NCI-H510A (cell line): ENCODE results near the gene KIF13A.
"Not testable (repeated sequence)": the region's sequence is repeated elsewhere in the genome, so short reads cannot be mapped to it uniquely, and the experiment has no call there.

Experiments used
- DNase-seq: peaks from one replicate; lab custom pipeline; 2025; lab: John Stamatoyannopoulos, UW

The KIF13A gene

GRCh38 chr6:17987447-17987696 is at the start of gene KIF13A:
TSS of gene KIF13A (minus strand) at chr6:17987635. CDS start at chr6:17987463, 172 bp downstream.
- DNase-seq = no peak

- no peak for DNase-seq
Observed at GRCh38 chr6:18036781-18037180, 49.3 kb upstream of the KIF13A start.

- no peak for DNase-seq
Observed at GRCh38 chr6:18035330-18035854, 48.0 kb upstream of the KIF13A start.

GRCh38 chr6:18034798-18035202 is 47.4 kb upstream of the KIF13A start:
- no peak for DNase-seq

GRCh38 chr6:18031680-18032256 is 44.3 kb upstream of the KIF13A start:
- no peak for DNase-seq

GRCh38 chr6:18031189-18031588 is 43.8 kb upstream of the KIF13A start:
- DNase-seq = no peak

- no peak for DNase-seq
Observed at GRCh38 chr6:18028332-18028731, 40.9 kb upstream of the KIF13A start.

- DNase-seq = no peak
Observed at GRCh38 chr6:18025596-18025995, 38.2 kb upstream of the KIF13A start.

- no peak for DNase-seq
Observed at GRCh38 chr6:18024876-18025275, 37.4 kb upstream of the KIF13A start.

GRCh38 chr6:18023891-18024290 is 36.5 kb upstream of the KIF13A start:
- no peak for DNase-seq

- DNase-seq = no peak
Observed at GRCh38 chr6:18022398-18023231, 35.2 kb upstream of the KIF13A start.

- DNase-seq = no peak
Observed at GRCh38 chr6:18021166-18021850, 33.9 kb upstream of the KIF13A start.

- DNase-seq = not testable (repeated sequence)
Observed at GRCh38 chr6:18020545-18020944, 33.1 kb upstream of the KIF13A start.

GRCh38 chr6:18019539-18020534 is 32.4 kb upstream of the KIF13A start:
- no peak for DNase-seq

- DNase-seq = not testable (repeated sequence)
Observed at GRCh38 chr6:18019133-18019532, 31.7 kb upstream of the KIF13A start.

- no peak for DNase-seq
Observed at GRCh38 chr6:18016698-18017097, 29.3 kb upstream of the KIF13A start.

- DNase-seq = no peak
Observed at GRCh38 chr6:18016133-18016532, 28.7 kb upstream of the KIF13A start.

GRCh38 chr6:18011287-18011686 is 23.9 kb upstream of the KIF13A start:
- no peak for DNase-seq

- not testable (repeated sequence) for DNase-seq
Observed at GRCh38 chr6:18010540-18010939, 23.1 kb upstream of the KIF13A start.

GRCh38 chr6:18004256-18004985 is 17.0 kb upstream of the KIF13A start:
- DNase-seq = no peak

- no peak for DNase-seq
Observed at GRCh38 chr6:17999425-17999824, 12.0 kb upstream of the KIF13A start.
